Nephron progenitor cell (in vitro differentiated cells): Measurements from ENCODE around the gene RASAL2.

Experiments used
- DNase-seq: peaks from one replicate; pipeline ENCODE4 v3.0.0; 2021
- H3K27ac Mint-ChIP-seq: 2 replicates; pipeline ENCODE4 v1.8.0; 2021; ENCODE audit warnings: mild to moderate bottlenecking, moderate library complexity, mixed read lengths
- H3K27me3 Mint-ChIP-seq: 2 replicates; pipeline ENCODE4 v1.8.0; 2021; ENCODE audit warnings: mild to moderate bottlenecking, low read depth, mixed read lengths; ENCODE audit not compliant: poor library complexity
- H3K36me3 Mint-ChIP-seq: 2 replicates; pipeline ENCODE4 v1.8.0; 2021; ENCODE audit warnings: low read depth, mixed read lengths
- H3K4me1 Mint-ChIP-seq: 2 replicates; pipeline ENCODE4 v1.8.0; 2021; ENCODE audit warnings: mixed read lengths
- H3K4me3 Mint-ChIP-seq: 2 replicates; pipeline ENCODE4 v1.8.0; 2021; ENCODE audit warnings: mild to moderate bottlenecking, moderate library complexity, mixed read lengths
- H3K9me3 Mint-ChIP-seq: 2 replicates; pipeline ENCODE4 v1.8.0; 2021; ENCODE audit warnings: mild to moderate bottlenecking, moderate library complexity, mixed read lengths
- TF ChIP-seq, protein P1 (sequence below): fragments of 200-600 bp; sonication (generic); IDR thresholded peaks from 2 replicates; pipeline ENCODE4 v1.5.0; 2021; ENCODE audit warnings: antibody characterized with exemption

RASAL2 gene

GRCh38 chr1:178328728-178329127 is 234.8 kb downstream of the RASAL2 start:
- no peaks in the 10 kb centered on the region for H3K9me3 Mint-ChIP-seq
- H3K4me3 Mint-ChIP-seq = no peak overlapping the region
- H3K27me3 Mint-ChIP-seq = no peaks in the 10 kb centered on the region
- no peak overlapping the region for H3K27ac Mint-ChIP-seq
- TF ChIP-seq, protein P1, sequence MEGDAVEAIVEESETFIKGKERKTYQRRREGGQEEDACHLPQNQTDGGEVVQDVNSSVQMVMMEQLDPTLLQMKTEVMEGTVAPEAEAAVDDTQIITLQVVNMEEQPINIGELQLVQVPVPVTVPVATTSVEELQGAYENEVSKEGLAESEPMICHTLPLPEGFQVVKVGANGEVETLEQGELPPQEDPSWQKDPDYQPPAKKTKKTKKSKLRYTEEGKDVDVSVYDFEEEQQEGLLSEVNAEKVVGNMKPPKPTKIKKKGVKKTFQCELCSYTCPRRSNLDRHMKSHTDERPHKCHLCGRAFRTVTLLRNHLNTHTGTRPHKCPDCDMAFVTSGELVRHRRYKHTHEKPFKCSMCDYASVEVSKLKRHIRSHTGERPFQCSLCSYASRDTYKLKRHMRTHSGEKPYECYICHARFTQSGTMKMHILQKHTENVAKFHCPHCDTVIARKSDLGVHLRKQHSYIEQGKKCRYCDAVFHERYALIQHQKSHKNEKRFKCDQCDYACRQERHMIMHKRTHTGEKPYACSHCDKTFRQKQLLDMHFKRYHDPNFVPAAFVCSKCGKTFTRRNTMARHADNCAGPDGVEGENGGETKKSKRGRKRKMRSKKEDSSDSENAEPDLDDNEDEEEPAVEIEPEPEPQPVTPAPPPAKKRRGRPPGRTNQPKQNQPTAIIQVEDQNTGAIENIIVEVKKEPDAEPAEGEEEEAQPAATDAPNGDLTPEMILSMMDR = no peak
- H3K4me1 Mint-ChIP-seq = no peaks in the 10 kb centered on the region
- no peaks in the 10 kb centered on the region for H3K36me3 Mint-ChIP-seq
- no peak for DNase-seq

DNA sequence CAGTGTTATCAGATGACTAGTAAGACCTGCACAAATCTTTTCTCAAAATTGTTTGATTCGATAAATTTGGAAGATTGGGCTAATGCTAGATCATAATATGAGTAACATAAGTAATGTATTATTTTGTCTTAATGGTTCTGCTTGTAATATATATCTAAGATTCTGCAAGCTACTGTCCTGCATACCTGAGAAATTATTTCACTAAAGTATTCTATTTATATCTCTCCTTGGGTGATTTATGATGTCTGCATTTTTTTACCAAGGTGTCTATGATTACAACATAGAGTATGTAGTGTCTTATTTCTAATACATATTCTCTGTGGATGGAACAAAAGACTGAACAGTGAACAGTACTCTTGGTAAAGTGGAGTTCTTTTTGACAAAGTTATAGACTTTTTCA is 236.2 kb downstream of the RASAL2 start:
- Mint-ChIP-seq H3K4me1 (no peaks in the 10 kb centered on the region), H3K27ac (no peak overlapping the region), H3K36me3 (no peaks in the 10 kb centered on the region), H3K4me3 (no peak overlapping the region), H3K9me3 (no peaks in the 10 kb centered on the region), H3K27me3 (no peaks in the 10 kb centered on the region)
- TF ChIP-seq, protein P1 = no peak
- DNase-seq = no peak

- no peak for DNase-seq
- H3K9me3 Mint-ChIP-seq = no peaks in the 10 kb centered on the region
- no peaks in the 10 kb centered on the region for H3K4me1 Mint-ChIP-seq
- H3K27me3 Mint-ChIP-seq = no peaks in the 10 kb centered on the region
- no peak overlapping the region for H3K4me3 Mint-ChIP-seq
- no peaks in the 10 kb centered on the region for H3K36me3 Mint-ChIP-seq
- H3K27ac Mint-ChIP-seq = no peak overlapping the region
- TF ChIP-seq, protein P1 = no peak
Measured at GRCh38 chr1:178330848-178331497, 237.1 kb downstream of the RASAL2 start.

DNA sequence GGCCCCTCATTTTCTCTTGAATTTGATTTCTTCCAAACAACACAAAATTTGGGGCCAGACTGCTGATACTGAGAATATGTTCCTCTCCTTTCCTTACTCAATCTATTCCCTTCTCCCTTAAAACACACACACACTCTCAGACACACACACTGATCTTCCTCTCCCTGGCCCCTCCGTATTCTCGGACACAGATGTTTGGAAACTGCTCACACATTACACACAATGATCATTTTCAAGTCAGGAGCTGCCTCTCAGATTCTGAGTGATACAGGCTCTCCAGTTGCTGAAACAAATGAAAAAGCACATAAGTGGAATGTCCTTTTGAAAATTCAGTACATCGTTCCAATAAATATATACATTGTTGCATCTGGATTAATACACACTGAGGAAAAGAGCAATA is 241.5 kb downstream of the RASAL2 start:
- H3K27ac Mint-ChIP-seq = peak overlapping the region; percentile 64
- H3K27me3 Mint-ChIP-seq = no peaks in the 10 kb centered on the region
- TF ChIP-seq, protein P1 = no peak
- DNase-seq = no peak
- no peaks in the 10 kb centered on the region for H3K9me3 Mint-ChIP-seq
- no peak overlapping the region for H3K4me3 Mint-ChIP-seq
- H3K36me3 Mint-ChIP-seq = no peaks in the 10 kb centered on the region
- no peaks in the 10 kb centered on the region for H3K4me1 Mint-ChIP-seq

DNA sequence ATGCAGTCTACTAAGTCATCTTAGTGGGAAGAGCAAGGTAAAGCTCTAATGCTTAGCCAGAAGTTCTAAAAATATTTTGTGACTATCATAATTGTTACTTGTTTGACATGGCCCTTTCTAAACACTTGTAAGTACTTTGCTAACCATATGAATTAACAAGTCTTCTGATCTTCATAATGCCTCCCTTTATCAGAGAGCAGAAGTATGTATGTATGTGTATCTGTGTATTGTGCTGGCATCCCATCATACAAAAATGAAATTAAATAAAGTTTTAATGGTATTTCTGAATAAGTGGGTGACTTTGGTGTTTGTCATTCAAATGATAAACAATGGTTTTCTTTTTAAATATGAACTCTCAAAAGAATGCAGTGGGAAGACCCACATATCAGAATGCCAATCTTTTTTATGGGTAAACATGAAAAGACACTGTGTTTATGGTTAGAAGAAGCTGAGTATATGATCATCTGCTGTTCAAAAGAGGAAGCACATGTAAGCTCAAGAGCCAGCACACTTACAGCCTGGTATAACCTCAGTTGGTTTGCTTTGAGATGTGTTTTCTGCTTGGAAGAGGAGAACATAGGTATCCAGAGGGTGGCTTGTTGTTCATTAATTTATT is 243.3 kb downstream of the RASAL2 start:
- Mint-ChIP-seq H3K36me3 (no peaks in the 10 kb centered on the region), H3K27ac (no peak overlapping the region), H3K4me3 (no peak overlapping the region), H3K4me1 (peaks cover 12% of the 10 kb centered on the region), H3K27me3 (no peaks in the 10 kb centered on the region), H3K9me3 (no peaks in the 10 kb centered on the region)
- TF ChIP-seq, protein P1 = no peak
- no peak for DNase-seq

- H3K36me3 Mint-ChIP-seq = no peaks in the 10 kb centered on the region
- peaks cover 29% of the 10 kb centered on the region for H3K4me1 Mint-ChIP-seq
- H3K27ac Mint-ChIP-seq = no peak overlapping the region
- no peaks in the 10 kb centered on the region for H3K9me3 Mint-ChIP-seq
- TF ChIP-seq, protein P1 = no peak
- H3K4me3 Mint-ChIP-seq = no peak overlapping the region
- H3K27me3 Mint-ChIP-seq = no peaks in the 10 kb centered on the region
- no peak for DNase-seq
Measured at GRCh38 chr1:178339834-178340233, 245.9 kb downstream of the RASAL2 start.
